Right lobe of liver (tissue), 4 donors: ENCODE results near the gene CACNA1B.

Experiments
- CTCF ChIP-seq, 4 donors: fragments of 200-600 bp in 3 of 4; fragments of 450-650 bp in 1 of 4; IDR thresholded peaks; one replicate each; pipeline versions ENCODE4 v1.5.1 to v1.8.0; 2016 to 2022; ENCODE audit warnings: antibody characterized with exemption in 4 of 4, mild to moderate bottlenecking in 2 of 4
- POLR2A ChIP-seq: fragments of 450-650 bp; IDR thresholded peaks from one replicate; pipeline ENCODE4 v1.6.1; 2017; ENCODE audit warnings: antibody characterized with exemption, mild to moderate bottlenecking
- donor health status: DM: no; HTN: no; CAD: no.
- donor health status: DM: no; HTN: no; CAD: no.
- donor health status: DM: no; HTN: yes; CAD: no.

- no peak for TF ChIP-seq POLR2A
- no peak for TF ChIP-seq CTCF (IDR thresholded peaks at IDR 0.05)
These were observed 97.4 kb downstream of the CACNA1B start for GRCh38 chr9:137974746-137975526.
